Stimulated activated CD4-positive, alpha-beta T cell treated with anti-CD3 and anti-CD28 coated beads, TNF-alpha, amount 100 ng/mL, for 48 hours (primary cell): ENCODE data around the gene SLITRK6.
"Not testable (repeated sequence)": the region's sequence is repeated elsewhere in the genome, so short reads cannot be mapped to it uniquely, and the experiment has no call there.

Experiments
- DNase-seq, 3 donors: peaks; one replicate each; pipeline ENCODE4 v3.0.0-alpha.2; 2020; ENCODE audit warnings: low read depth in 3 of 3

Gene SLITRK6

DNA sequence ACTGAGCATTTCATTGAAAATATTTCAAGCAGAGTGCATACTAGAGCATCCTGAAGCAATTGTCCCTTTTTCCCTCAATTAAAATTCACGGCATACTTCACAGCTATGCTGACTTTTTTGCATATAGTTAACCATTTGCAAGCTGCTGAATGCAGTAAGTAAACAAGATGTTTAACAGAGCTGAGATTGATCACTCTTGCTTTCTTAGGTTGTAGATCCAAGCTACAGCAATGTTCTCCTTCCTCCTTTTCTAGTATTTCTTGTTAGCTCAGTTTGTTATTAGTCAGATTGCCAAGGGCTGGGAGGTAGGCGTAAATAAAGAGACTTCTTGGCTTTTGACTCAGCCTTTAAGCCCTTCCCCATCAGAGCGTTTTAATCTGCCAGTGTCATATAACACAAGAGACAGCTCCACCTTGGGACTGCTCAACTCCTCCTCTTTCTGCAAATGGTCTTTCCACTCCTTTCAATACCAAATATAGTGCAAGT is at the start of gene SLITRK6:
Gene SLITRK6 (minus strand): TSS at position 323 of the 486 bp plus-strand sequence. CDS start 2,911 bp downstream, outside the sequence.
- no peak for DNase-seq

- no peak for DNase-seq
Measured at GRCh38 chr13:85847012-85847411, 47.8 kb upstream of the SLITRK6 start.

DNA sequence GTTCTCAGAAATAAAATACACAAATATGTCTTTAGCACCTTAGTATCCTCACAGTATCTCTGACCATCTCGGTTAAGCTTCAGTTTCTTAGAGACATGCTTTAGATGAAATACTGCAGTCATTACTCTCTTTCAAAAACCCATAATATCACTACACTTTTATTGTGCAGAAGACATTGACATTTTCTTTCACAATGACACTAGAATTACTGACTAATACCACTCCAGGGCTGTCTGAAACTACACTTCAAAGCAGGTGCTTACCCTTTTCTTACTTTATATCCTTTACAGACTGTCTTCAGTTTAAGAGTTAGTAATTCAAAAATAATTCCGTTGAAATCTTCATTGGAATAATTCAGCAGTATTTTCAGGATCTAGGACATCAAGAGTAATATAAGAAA is 42.2 kb upstream of the SLITRK6 start:
- no peak for DNase-seq

DNA sequence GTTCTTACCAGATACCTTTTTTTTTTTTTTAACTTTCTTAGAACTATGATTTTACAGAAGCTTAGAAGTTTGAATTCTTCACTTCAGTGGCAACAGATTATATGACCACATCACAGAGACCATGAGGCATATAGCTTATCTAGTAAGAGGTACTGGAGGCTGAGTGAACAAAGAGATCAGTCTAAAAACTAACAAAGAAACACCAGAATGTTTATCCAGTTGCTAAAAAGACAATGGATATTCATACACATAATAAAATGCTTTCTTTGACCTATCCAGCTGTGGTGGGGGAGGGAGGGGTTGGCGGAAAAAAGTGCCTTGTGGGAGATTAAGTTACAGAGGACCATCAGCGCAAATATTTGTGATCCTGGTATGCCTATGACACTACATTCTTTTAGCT is 34.7 kb upstream of the SLITRK6 start:
- no peak for DNase-seq

- DNase-seq: no peak
Measured at GRCh38 chr13:85828094-85828684, 29.0 kb upstream of the SLITRK6 start.

DNA sequence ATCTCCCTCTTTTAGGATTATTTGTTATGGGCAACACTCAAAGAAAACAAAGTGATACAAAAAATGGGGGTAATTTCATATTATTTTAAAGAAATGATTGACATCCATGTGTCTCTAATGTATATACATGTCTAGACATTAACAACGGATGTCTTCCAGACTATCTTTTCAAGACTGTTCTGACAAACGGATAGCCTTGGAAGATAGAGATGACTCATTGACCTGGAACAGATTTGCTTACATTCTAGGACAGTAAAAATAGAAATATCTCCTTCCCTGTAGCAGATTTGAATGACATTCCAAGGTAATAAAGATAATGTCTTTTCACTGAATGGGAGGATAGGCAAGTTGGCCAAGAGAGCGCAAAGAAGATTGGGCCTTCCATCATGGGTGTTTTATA is 26.2 kb upstream of the SLITRK6 start:
- no peak for DNase-seq

- DNase-seq: no peak
Measured at GRCh38 chr13:85823832-85824231, 24.6 kb upstream of the SLITRK6 start.

- no peak for DNase-seq
Measured at GRCh38 chr13:85819513-85819912, 20.3 kb upstream of the SLITRK6 start.

DNA sequence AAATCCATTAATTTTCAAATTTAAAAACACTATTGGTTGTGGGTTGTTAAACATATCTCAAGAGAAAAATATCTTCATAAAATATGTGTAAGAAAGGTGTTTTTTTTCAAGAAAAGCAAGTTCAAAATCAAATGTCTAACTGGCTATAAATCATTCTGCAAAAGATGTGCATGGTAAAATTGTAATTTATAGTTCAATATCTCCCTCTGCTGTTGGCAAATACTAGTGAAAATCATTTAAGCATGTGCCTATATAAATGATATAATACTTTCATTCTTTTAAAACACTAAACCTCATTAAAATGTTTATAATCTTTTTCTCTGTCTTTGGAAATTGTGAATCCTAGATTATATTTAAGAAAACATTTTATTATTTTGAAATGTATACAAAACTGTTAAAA is 17.2 kb upstream of the SLITRK6 start:
- DNase-seq: no peak

DNA sequence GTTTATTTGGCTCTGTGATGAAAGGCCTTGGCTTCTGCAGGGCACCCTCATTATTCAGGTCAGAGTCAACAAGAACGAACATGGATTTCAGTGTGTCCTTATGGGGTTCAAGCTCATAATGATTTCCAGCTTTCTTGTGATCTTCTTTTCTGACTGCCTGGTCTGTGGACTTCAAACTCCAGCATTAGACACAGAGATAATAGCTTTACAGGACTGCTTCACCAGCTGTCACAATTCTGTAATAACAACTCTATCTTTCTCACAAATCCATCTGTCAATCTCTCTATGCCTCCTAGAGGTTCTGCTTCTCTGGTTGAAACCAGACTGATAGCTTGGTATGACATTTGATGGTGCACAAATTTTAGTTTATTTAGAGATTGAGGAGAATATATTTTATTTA is 13.1 kb upstream of the SLITRK6 start:
- no peak for DNase-seq

GRCh38 chr13:85808811-85809210 is 9.6 kb upstream of the SLITRK6 start:
- no peak for DNase-seq

- DNase-seq: no peak
Measured at GRCh38 chr13:85806553-85807175, 7.4 kb upstream of the SLITRK6 start.

GRCh38 chr13:85798556-85798955 is 663 bp downstream of the SLITRK6 start:
- no peak for DNase-seq

- DNase-seq: no peak
Measured at GRCh38 chr13:85797311-85797710, 1.9 kb downstream of the SLITRK6 start.

GRCh38 chr13:85785205-85785604 is 14.0 kb downstream of the SLITRK6 start:
- no peak for DNase-seq

GRCh38 chr13:85772367-85772766 is 26.9 kb downstream of the SLITRK6 start:
- no peak for DNase-seq

DNA sequence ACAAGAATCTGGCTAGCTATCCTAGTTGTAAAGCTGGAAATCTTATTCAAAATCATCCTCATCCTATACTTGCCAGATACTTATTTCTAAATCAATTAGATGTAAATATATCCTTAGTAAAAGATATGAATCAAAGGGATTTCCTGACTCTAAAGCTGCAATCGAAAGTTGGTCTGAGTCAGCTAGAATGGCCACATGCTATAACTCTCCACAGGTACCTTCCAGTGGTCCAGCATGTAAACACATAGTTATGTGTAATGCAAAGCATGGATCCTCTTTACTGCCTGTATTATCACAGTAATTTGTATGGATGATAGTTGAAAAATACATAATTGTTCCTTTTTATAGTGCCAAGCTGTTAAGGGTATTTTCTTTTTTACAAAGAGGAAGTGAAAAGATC is 27.4 kb downstream of the SLITRK6 start:
- no peak for DNase-seq

DNA sequence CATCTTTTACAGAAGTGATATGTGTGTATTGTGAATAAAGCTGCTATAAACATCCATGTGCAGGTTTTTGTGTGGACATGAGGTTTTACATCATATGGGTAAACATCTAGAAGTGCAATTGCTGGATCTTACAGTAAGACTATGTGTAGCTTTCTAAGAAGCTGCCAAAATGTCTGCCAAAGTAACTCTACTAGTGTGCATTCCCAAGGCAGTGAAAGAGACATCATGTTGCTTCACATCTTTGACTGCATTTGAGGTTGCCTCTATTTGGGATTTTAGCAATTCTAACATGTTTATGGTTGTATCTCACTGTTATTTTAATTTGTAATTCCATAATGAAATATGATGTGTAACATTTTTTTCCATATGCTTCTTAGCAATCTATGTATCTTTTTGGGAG is 30.3 kb downstream of the SLITRK6 start:
- no peak for DNase-seq

GRCh38 chr13:85755123-85755522 is 44.1 kb downstream of the SLITRK6 start:
- no peak for DNase-seq

DNA sequence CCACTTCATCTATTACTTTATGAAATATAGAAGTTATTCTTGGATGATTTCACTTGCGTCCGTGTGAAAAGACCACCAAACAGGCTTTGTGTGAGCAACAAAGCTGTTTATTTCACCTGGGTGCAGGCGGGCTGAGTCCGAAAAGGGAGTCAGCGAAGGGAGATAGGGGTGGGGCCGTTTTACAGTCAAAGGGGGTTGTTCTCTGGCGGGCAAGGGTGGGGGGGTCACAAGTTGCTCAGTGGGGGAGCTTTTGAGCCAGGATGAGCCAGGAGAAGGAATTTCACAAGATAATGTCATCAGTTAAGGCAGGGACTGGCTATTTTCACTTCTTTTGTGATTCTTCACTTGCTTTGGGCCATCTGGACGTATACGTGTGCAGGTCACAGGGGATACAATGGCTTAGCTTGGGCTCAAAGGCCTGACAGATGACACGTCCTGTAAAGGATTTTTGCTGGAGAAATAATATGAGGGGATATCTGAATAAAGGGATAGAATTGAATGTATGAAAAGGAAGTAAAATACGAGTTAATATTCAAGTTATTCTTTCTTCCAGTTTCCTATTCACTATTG is 55.9 kb downstream of the SLITRK6 start:
- not testable (repeated sequence) for DNase-seq
